ENCODE results near the gene MAP2.

DNA sequence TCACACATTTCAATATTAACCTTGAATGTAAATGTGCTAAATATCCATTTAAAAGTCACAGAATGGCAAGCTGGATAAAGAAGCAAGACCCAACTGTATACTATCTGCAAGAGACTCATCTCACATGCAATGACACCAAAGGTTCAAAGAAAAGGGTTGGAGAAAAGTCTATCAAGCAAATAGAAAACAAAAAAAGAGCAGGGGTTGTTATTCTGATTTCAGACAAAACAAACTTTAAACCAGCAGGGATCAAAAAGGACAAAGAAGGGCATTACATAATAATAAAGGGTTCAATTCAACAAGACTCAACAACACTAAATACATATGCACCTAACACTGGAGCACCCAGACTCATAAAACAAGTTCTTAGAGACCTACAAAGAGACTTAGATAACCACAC, 333.3 kb downstream of the MAP2 start:
- TF ChIP-seq, protein P1, sequence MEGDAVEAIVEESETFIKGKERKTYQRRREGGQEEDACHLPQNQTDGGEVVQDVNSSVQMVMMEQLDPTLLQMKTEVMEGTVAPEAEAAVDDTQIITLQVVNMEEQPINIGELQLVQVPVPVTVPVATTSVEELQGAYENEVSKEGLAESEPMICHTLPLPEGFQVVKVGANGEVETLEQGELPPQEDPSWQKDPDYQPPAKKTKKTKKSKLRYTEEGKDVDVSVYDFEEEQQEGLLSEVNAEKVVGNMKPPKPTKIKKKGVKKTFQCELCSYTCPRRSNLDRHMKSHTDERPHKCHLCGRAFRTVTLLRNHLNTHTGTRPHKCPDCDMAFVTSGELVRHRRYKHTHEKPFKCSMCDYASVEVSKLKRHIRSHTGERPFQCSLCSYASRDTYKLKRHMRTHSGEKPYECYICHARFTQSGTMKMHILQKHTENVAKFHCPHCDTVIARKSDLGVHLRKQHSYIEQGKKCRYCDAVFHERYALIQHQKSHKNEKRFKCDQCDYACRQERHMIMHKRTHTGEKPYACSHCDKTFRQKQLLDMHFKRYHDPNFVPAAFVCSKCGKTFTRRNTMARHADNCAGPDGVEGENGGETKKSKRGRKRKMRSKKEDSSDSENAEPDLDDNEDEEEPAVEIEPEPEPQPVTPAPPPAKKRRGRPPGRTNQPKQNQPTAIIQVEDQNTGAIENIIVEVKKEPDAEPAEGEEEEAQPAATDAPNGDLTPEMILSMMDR (IDR thresholded peaks at IDR 0.05; ENCODE audit: low read depth, low read length), result no peak
- no peak for TF ChIP-seq MYC (IDR thresholded peaks at IDR 0.05; ENCODE audit: low read depth, low read length)
- no peak for TF ChIP-seq POLR2A (IDR thresholded peaks at IDR 0.05; ENCODE audit: extremely low read depth, insufficient read length)
